B cell (primary cell): ENCODE results near the gene ALG3. TPM values are rescaled to one million over a fixed set of nuclear protein-coding genes. Genes with fewer than 3 reads are reported as not detected.
"Not testable (repeated sequence)": the region's sequence is repeated elsewhere in the genome, so short reads cannot be mapped to it uniquely, and the experiment has no call there.

Experiments
- ATAC-seq: fragments of 200-7000 bp; cut with Tn5 transposase; one replicate; pipeline ENCODE4 v1.10.0; 2021; ENCODE audit warnings: low read depth, mild to moderate bottlenecking, moderate number of reproducible peaks, moderate library complexity
- CTCF ChIA-PET: fragments of 350-600 bp; sonication (Branson Sonifier 250); formaldehyde crosslinking; loops from one replicate; lab custom pipeline; 2021; ENCODE audit warnings: antibody characterized with exemption, inconsistent platforms; lab: Charles Lee
- POLR2A ChIA-PET: fragments of 350-600 bp; sonication (Branson Sonifier 250); formaldehyde crosslinking; loops from one replicate; lab custom pipeline; 2021; ENCODE audit warnings: antibody characterized with exemption; lab: Charles Lee
- DNase-seq: peaks from one replicate; pipeline ENCODE4 v3.0.0; 2013
- H2AFZ ChIP-seq: 2 replicates; pipeline ENCODE4 v1.6.1; 2012; ENCODE audit warnings: mild to moderate bottlenecking, low read depth, low read length; ENCODE audit not compliant: insufficient read depth, poor library complexity, severe bottlenecking
- H3K27ac ChIP-seq, 2 donors: 1 replicate in 1 of 2; 2 replicates in 1 of 2; pipeline ENCODE4 v1.5.1; 2012 to 2013; ENCODE audit warnings: low read length in 2 of 2, mild to moderate bottlenecking in 2 of 2, moderate library complexity in 1 of 2
- H3K27me3 ChIP-seq, 4 experiments: fragments of 200-600 bp in 1 of 4; sonication (generic) in 1 of 4; replicated peaks in 1 of 4; 1 replicate in 2 of 4; 2 replicates in 2 of 4; pipeline versions ENCODE4 v1.6.1 to v1.7.0; 2013 to 2016; ENCODE audit warnings: low read length in 3 of 4, mild to moderate bottlenecking in 2 of 4, mixed read lengths in 1 of 4, moderate library complexity in 1 of 4; ENCODE audit not compliant: insufficient read depth in 4 of 4, control insufficient read depth in 3 of 4; ENCODE audit errors: control extremely low read depth in 1 of 4
- H3K36me3 ChIP-seq, 2 experiments: replicated peaks in 1 of 2; 1 replicate in 1 of 2; 2 replicates in 1 of 2; pipeline versions ENCODE4 v1.6.1 to v1.7.1; 2013; ENCODE audit warnings: low read length in 1 of 2; ENCODE audit not compliant: insufficient read depth in 2 of 2, control insufficient read depth in 1 of 2; ENCODE audit errors: control extremely low read depth in 1 of 2, extremely low read depth in 1 of 2
- H3K4me1 ChIP-seq, 2 donors: fragments of 200-600 bp in 1 of 2; sonication (generic) in 1 of 2; 1 replicate in 1 of 2; 2 replicates in 1 of 2; pipeline versions ENCODE4 v1.5.1 to v1.6.1; 2013 to 2017; ENCODE audit warnings: low read length in 2 of 2; ENCODE audit not compliant: control insufficient read depth in 2 of 2, insufficient read depth in 2 of 2
- H3K4me2 ChIP-seq: replicated peaks from 2 replicates; pipeline ENCODE3; 2012; ENCODE audit warnings: mild to moderate bottlenecking, low read depth, low read length; ENCODE audit not compliant: poor library complexity, severe bottlenecking
- H3K4me3 ChIP-seq, 5 experiments: fragments of 200-600 bp in 1 of 5; sonication (generic) in 1 of 5; 1 replicate in 3 of 5; 2 replicates in 2 of 5; pipeline versions ENCODE4 v1.5.1 to v1.7.0; 2011 to 2016; ENCODE audit warnings: low read length in 4 of 5, mild to moderate bottlenecking in 4 of 5, low read depth in 2 of 5, control low read depth in 1 of 5, moderate library complexity in 1 of 5; ENCODE audit not compliant: insufficient read depth in 1 of 5; ENCODE audit errors: control extremely low read depth in 1 of 5, extremely low read depth in 1 of 5
- H3K79me2 ChIP-seq: fragments of 200-600 bp; sonication (generic); one replicate; pipeline ENCODE4 v1.6.0; 2016; ENCODE audit warnings: low read length; ENCODE audit not compliant: control insufficient read depth, insufficient read depth
- H3K9ac ChIP-seq: fragments of 200-600 bp; sonication (generic); 2 replicates; pipeline ENCODE4 v1.6.1; 2017; ENCODE audit warnings: mild to moderate bottlenecking, low read length, moderate library complexity
- H3K9me3 ChIP-seq, 3 donors: one replicate each; pipeline versions ENCODE4 v1.6.1 to v1.7.1; 2013; ENCODE audit warnings: low read length in 2 of 3; ENCODE audit not compliant: control insufficient read depth in 2 of 3, insufficient read depth in 1 of 3; ENCODE audit errors: control extremely low read depth in 1 of 3
- H4K20me1 ChIP-seq: 2 replicates; pipeline ENCODE4 v1.6.0; 2012; ENCODE audit warnings: mild to moderate bottlenecking, low read length; ENCODE audit not compliant: insufficient read depth, control insufficient read depth, poor library complexity, severe bottlenecking
- H3K27ac Mint-ChIP-seq: one replicate; pipeline ENCODE4 v1.8.0; 2021; ENCODE audit warnings: mixed read lengths
- H3K27me3 Mint-ChIP-seq: one replicate; pipeline ENCODE4 v1.8.0; 2021; ENCODE audit warnings: mixed read lengths
- H3K4me1 Mint-ChIP-seq: one replicate; pipeline ENCODE4 v1.8.0; 2021; ENCODE audit warnings: mixed read lengths
- H3K4me3 Mint-ChIP-seq: one replicate; pipeline ENCODE4 v1.8.0; 2021; ENCODE audit warnings: mixed read lengths
- H3K9me3 Mint-ChIP-seq: one replicate; pipeline ENCODE4 v1.8.0; 2022; ENCODE audit warnings: mixed read lengths; ENCODE audit not compliant: insufficient read depth
- EZH2 ChIP-seq: IDR thresholded peaks from 2 replicates; pipeline ENCODE4 v1.6.1; 2012; ENCODE audit warnings: borderline replicate concordance, low read depth, mild to moderate bottlenecking, moderate library complexity, low read length; ENCODE audit not compliant: insufficient read depth, poor library complexity, severe bottlenecking
- WGBS: methylation state at CpG from one replicate; pipeline ENCODE4 v1.1.5; 2013; ENCODE audit warnings: missing lambda C conversion rate; ENCODE audit not compliant: insufficient coverage; 5-methylcytosine and 5-hydroxymethylcytosine counted together
- intact Hi-C: fragments of 100-400 bp; cut with micrococcal nuclease; formaldehyde crosslinking; loops from one replicate; pipeline ENCODE4 v1.10.0; 2022
- polyA plus RNA-seq: library from polyadenylated mRNA; depleted of rRNA; stranded (reverse); fragments of >200 nt; gene quantifications from 2 replicates; pipeline ENCODE4 v1.2.3, GENCODE V29; 2012
- total RNA-seq, 2 donors: library from RNA; stranded (reverse); fragments of 120-200 nt in 1 of 2; gene quantifications; 1 replicate in 1 of 2; 2 replicates in 1 of 2; pipeline versions ENCODE4 v1.2.3 to v1.2.4, GENCODE V29; 2013 to 2022
- TF ChIP-seq, protein P1 (sequence below): fragments of 200-600 bp; IDR thresholded peaks from one replicate; pipeline ENCODE4 v1.8.0; 2022; ENCODE audit warnings: antibody characterized with exemption, mild to moderate bottlenecking

ALG3 gene
- total and polyA plus RNA-seq, 2 donors (not counting 1 experiment from before 2014, with no cell fraction given): 36.1 to 38.6 TPM

GRCh38 chr3:184275381-184275701, 26.6 kb upstream of the ALG3 start:
- Histone ChIP-seq H2AFZ (no peak overlapping the region), H3K27me3 (peaks cover 0 to 47% (median 17%) of the 10 kb centered on the region in 4 experiments), H3K36me3 (no peaks in the 10 kb centered on the region), H3K79me2 (no peaks in the 10 kb centered on the region), H3K9me3 (peaks cover 0 to 11% (median 0%) of the 10 kb centered on the region in 3 donors), H3K9ac (no peak overlapping the region), H4K20me1 (no peaks in the 10 kb centered on the region), H3K4me3 (no peak overlapping the region), H3K4me2 (no peak overlapping the region), H3K27ac (no peak overlapping the region), H3K4me1 (peaks cover 0 to 5% of the 10 kb centered on the region in 2 donors)
- TF ChIP-seq EZH2: no peak
- TF ChIP-seq, protein P1, sequence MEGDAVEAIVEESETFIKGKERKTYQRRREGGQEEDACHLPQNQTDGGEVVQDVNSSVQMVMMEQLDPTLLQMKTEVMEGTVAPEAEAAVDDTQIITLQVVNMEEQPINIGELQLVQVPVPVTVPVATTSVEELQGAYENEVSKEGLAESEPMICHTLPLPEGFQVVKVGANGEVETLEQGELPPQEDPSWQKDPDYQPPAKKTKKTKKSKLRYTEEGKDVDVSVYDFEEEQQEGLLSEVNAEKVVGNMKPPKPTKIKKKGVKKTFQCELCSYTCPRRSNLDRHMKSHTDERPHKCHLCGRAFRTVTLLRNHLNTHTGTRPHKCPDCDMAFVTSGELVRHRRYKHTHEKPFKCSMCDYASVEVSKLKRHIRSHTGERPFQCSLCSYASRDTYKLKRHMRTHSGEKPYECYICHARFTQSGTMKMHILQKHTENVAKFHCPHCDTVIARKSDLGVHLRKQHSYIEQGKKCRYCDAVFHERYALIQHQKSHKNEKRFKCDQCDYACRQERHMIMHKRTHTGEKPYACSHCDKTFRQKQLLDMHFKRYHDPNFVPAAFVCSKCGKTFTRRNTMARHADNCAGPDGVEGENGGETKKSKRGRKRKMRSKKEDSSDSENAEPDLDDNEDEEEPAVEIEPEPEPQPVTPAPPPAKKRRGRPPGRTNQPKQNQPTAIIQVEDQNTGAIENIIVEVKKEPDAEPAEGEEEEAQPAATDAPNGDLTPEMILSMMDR: no peak
- peaks cover 60% of the 10 kb centered on the region for H3K27me3 Mint-ChIP-seq
- ChIA-PET POLR2A (no interaction called here), CTCF (no interaction called here)
- DNase-seq: peak; percentile 3
- no peaks in the 10 kb centered on the region for H3K9me3 Mint-ChIP-seq
- intact Hi-C loops: no loop called here
- ATAC-seq: no peak
- 82% methylated on average over 12 of the region's 12 CpGs for WGBS
- no peak overlapping the region for H3K27ac Mint-ChIP-seq
- no peak overlapping the region for H3K4me3 Mint-ChIP-seq
- peaks cover 4% of the 10 kb centered on the region for H3K4me1 Mint-ChIP-seq

DNA sequence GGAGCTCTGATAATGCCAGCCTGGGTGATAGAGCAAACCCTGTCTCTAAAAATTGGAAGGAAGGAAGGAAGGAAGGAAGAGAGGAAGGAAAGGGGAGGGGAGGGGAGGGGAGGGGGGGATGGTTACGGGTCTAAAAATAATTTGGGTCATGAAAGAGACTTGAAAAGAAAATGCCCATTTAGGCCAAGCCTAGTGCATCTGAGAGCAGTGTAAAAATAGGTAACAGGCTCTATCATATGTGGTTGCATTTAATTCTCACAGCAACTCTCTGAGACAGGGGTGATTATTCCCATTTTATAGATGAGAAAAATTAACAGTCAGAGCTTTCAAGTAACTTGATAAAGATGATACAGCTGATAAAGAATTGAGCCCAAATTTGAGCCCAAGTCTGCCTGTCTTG, 23.5 kb upstream of the ALG3 start:
- POLR2A ChIA-PET: interaction anchor here (0.5 kb wide), 1 partner anchor 48 kb away, joined by 7 read pairs; no protein-coding TSS in a partner anchor
- H3K4me3 ChIP-seq: no peak overlapping the region
- no peaks in the 10 kb centered on the region for H3K79me2 ChIP-seq
- peaks cover 0 to 11% (median 0%) of the 10 kb centered on the region in 3 donors for H3K9me3 ChIP-seq
- intact Hi-C loops: no loop called here
- no peak for TF ChIP-seq EZH2
- TF ChIP-seq, protein P1: no peak
- DNase-seq (no peak), ATAC-seq (no peak)
- Mint-ChIP-seq H3K9me3 (peaks cover 1% of the 10 kb centered on the region), H3K27ac (no peak overlapping the region), H3K4me3 (no peak overlapping the region), H3K4me1 (peaks cover 4% of the 10 kb centered on the region), H3K27me3 (peaks cover 50% of the 10 kb centered on the region)
- CTCF ChIA-PET: no interaction called here
- no peaks in the 10 kb centered on the region for H3K36me3 ChIP-seq
- peaks cover 0 to 35% (median 17%) of the 10 kb centered on the region in 4 experiments for H3K27me3 ChIP-seq
- peaks cover 0 to 5% of the 10 kb centered on the region in 2 donors for H3K4me1 ChIP-seq
- no peaks in the 10 kb centered on the region for H4K20me1 ChIP-seq
- H3K27ac ChIP-seq: no peak overlapping the region
- no peak overlapping the region for H3K4me2 ChIP-seq
- H2AFZ ChIP-seq: no peak overlapping the region
- 29% methylated on average over 1 of the region's 1 CpG for whole genome bisulfite sequencing
- H3K9ac ChIP-seq: no peak overlapping the region

GRCh38 chr3:184267249-184267648, 18.5 kb upstream of the ALG3 start:
- WGBS: no CpG with 5 or more reads among the region's 1 CpG
- not testable (repeated sequence) for H3K4me1 Mint-ChIP-seq

More at GRCh38 chr3:184267249-184267648, 18.5 kb upstream of the ALG3 start:
- H3K79me2 ChIP-seq, H3K27ac ChIP-seq, H2AFZ ChIP-seq, H4K20me1 ChIP-seq, H3K36me3 ChIP-seq, H3K4me3 ChIP-seq, H3K9me3 Mint-ChIP-seq, H3K27ac Mint-ChIP-seq, H3K4me3 Mint-ChIP-seq, POLR2A ChIA-PET, H3K9ac ChIP-seq, DNase-seq, H3K4me2 ChIP-seq, H3K9me3 ChIP-seq, H3K4me1 ChIP-seq, intact Hi-C loops, CTCF ChIA-PET, ATAC-seq: not testable (repeated sequence)
- peaks cover 0 to 43% (median 18%) of the 10 kb centered on the region in 4 experiments for H3K27me3 ChIP-seq
- H3K27me3 Mint-ChIP-seq: peaks cover 43% of the 10 kb centered on the region
